ENCODE data around the gene CAPZA1. TPM values are rescaled to one million over a fixed set of nuclear protein-coding genes. Genes with fewer than 3 reads are reported as not detected.
A peak's percentile ranks its signal among the peaks of the same experiment; 100 is the strongest.

The CAPZA1 gene
- total RNA-seq, 4 donors from 2014 or later, result 116 to 181 (median 179) TPM

DNA sequence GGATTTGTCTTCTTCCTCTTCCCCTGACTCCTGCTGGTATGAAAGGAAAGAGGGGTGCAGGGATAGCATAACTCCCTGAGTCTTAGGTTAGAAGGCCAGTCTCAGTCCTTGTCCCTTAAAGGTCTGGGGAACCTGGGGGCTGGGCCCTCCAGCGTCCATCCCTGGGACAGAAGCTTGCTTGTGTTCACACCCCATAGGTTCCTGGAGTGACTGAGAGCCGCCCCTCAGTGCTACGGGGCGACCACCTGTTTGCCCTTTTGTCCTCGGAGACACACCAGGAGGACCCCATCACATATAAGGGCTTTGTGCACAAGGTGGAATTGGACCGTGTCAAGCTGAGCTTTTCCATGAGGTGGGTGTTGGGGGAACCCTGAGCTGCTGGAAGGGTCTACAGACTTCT lies 74.2 kb downstream of the CAPZA1 start:
- TF ChIP-seq, protein P1, sequence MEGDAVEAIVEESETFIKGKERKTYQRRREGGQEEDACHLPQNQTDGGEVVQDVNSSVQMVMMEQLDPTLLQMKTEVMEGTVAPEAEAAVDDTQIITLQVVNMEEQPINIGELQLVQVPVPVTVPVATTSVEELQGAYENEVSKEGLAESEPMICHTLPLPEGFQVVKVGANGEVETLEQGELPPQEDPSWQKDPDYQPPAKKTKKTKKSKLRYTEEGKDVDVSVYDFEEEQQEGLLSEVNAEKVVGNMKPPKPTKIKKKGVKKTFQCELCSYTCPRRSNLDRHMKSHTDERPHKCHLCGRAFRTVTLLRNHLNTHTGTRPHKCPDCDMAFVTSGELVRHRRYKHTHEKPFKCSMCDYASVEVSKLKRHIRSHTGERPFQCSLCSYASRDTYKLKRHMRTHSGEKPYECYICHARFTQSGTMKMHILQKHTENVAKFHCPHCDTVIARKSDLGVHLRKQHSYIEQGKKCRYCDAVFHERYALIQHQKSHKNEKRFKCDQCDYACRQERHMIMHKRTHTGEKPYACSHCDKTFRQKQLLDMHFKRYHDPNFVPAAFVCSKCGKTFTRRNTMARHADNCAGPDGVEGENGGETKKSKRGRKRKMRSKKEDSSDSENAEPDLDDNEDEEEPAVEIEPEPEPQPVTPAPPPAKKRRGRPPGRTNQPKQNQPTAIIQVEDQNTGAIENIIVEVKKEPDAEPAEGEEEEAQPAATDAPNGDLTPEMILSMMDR (IDR thresholded peaks at IDR 0.05), result no peak
- TF ChIP-seq POLR2A (IDR thresholded peaks at IDR 0.05), result no peak
- H3K36me3 ChIP-seq, result peaks cover 0 to 89% (median 0%) of the 10 kb centered on the region in 3 donors
- no peak overlapping the region for H3K4me3 ChIP-seq
- H3K27ac ChIP-seq, result no peak overlapping the region
- H3K27me3 ChIP-seq, result no peaks in the 10 kb centered on the region
- no peaks in the 10 kb centered on the region for H3K9me3 ChIP-seq
- peak in 1 of 3 donors; percentile 18 for DNase-seq
- H3K4me1 ChIP-seq, result peaks cover 0 to 11% (median 0%) of the 10 kb centered on the region in 4 donors

DNA sequence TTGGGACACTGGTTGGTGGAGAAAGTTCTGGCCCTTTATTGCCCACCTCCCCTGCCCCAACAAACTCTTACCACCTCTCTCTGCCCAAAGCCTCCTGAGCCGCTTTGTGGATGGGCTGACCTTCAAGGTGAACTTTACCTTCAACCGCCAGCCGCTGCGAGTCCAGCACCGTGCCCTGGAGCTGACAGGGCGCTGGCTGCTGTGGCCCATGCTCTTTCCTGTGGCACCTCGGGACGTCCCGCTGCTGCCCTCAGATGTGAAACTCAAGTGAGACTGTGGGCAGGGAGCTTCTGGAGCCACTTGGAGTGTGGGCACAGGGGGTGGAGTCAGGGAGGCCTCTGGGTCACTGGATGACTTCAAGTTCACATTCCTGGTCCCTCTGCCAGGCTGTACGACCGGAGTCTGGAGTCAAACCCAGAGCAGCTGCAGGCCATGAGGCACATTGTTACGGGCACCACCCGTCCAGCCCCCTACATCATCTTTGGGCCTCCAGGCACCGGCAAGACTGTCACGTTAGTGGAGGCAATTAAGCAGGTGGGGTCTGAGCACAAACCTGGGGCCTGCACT lies 74.8 kb downstream of the CAPZA1 start:
- DNase-seq, result peak in 1 of 3 donors; percentile 43
- Histone ChIP-seq H3K36me3 (peaks cover 0 to 86% (median 0%) of the 10 kb centered on the region in 3 donors), H3K27me3 (no peaks in the 10 kb centered on the region), H3K4me1 (peaks cover 0 to 17% (median 1%) of the 10 kb centered on the region in 4 donors), H3K9me3 (no peaks in the 10 kb centered on the region), H3K27ac (no peak overlapping the region), H3K4me3 (no peak overlapping the region)
- TF ChIP-seq, protein P1 (IDR thresholded peaks at IDR 0.05), result no peak
- TF ChIP-seq POLR2A (IDR thresholded peaks at IDR 0.05), result no peak

DNA sequence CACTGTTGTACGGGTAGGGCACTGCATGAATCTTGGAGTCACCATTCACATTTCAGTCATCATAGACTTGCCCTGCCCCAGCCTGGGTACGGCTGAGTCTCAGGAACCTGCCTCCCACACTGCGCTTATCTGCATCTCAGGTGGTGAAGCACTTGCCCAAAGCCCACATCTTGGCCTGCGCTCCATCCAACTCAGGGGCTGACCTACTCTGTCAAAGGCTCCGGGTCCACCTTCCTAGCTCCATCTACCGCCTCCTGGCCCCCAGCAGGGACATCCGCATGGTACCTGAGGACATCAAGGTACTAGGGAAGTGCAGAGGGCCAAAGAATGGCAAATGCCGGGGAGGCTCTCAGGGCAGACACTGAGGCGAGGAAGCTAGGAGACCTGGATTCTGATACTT lies 75.6 kb downstream of the CAPZA1 start:
- TF ChIP-seq POLR2A (IDR thresholded peaks at IDR 0.05), result no peak
- TF ChIP-seq, protein P1 (IDR thresholded peaks at IDR 0.05), result no peak
- H3K4me3 ChIP-seq, result no peak overlapping the region
- H3K4me1 ChIP-seq, result peaks cover 4 to 25% (median 6%) of the 10 kb centered on the region in 4 donors
- H3K27me3 ChIP-seq, result no peaks in the 10 kb centered on the region
- peaks cover 0 to 77% (median 0%) of the 10 kb centered on the region in 3 donors for H3K36me3 ChIP-seq
- no peaks in the 10 kb centered on the region for H3K9me3 ChIP-seq
- no peak overlapping the region for H3K27ac ChIP-seq
- DNase-seq, result peak in 1 of 3 donors; percentile 40

DNA sequence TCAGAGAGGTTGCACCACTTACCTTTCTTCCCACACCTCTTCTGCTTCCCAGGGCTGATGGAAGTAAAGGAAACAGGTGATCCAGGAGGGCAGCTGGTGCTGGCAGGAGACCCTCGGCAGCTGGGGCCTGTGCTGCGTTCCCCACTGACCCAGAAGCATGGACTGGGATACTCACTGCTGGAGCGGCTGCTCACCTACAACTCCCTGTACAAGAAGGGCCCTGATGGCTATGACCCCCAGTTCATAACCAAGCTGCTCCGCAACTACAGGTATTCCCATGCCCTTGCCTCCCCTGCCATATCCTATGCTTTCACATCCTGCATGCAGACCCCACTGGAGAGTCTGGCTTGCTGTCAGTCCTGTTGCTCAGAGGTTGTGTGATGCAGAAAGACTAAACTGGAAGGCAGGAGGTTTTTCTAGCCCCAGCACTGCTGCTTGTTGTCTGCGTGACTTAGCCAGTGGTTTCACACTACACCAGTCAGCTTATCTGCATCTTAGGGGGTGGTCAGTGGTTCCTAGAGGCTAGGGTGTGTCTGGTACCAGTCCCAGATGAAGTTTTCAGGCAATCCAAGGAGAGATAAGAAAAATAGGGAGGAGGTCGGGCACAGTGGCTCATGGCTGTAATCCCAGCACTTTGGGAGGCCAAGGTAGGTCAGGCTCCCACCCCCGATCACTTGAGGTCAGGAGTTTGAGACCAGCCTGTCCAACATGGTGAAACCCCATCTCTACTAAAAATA lies 77.1 kb downstream of the CAPZA1 start:
- TF ChIP-seq, protein P1 (IDR thresholded peaks at IDR 0.05), result no peak
- no peak for TF ChIP-seq POLR2A (IDR thresholded peaks at IDR 0.05)
- Histone ChIP-seq H3K4me1 (peaks cover 16 to 40% (median 17%) of the 10 kb centered on the region in 4 donors), H3K27me3 (no peaks in the 10 kb centered on the region), H3K36me3 (peaks cover 0 to 70% (median 0%) of the 10 kb centered on the region in 3 donors), H3K9me3 (no peaks in the 10 kb centered on the region), H3K27ac (no peak overlapping the region), H3K4me3 (no peak overlapping the region)
- DNase-seq, result peak in 1 of 3 donors; percentile 34

DNA sequence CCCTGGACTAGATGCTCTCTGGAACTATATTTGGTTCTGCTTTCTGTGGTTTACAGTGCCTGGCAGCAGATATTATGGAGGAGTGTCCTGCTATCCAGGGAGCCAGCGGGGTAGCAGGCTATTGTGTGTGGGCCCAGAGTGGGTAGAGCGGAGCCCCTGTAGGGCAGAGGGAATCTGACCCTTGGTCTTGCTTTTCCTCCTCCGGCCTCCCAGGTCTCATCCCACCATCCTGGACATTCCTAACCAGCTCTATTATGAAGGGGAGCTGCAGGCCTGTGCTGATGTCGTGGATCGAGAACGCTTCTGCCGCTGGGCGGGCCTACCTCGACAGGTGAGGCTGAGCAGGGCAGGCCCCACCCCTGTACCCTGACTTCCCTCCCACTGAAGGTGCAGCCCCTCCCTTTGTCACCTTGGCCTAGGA lies 78.2 kb downstream of the CAPZA1 start:
- Histone ChIP-seq H3K4me1 (peaks cover 16 to 50% (median 19%) of the 10 kb centered on the region in 4 donors), H3K27ac (peak overlapping the region in 3 of 4 donors; percentile 65 to 100 (median 93)), H3K4me3 (peak overlapping the region in 1 of 4 donors; percentile 11), H3K9me3 (no peaks in the 10 kb centered on the region), H3K36me3 (peaks cover 0 to 70% (median 0%) of the 10 kb centered on the region in 3 donors), H3K27me3 (no peaks in the 10 kb centered on the region)
- peak in 1 of 3 donors; percentile 45 for DNase-seq
- TF ChIP-seq POLR2A (IDR thresholded peaks at IDR 0.05), result no peak
- TF ChIP-seq, protein P1 (IDR thresholded peaks at IDR 0.05), result no peak

All from Peyer's patch (tissue), 4 donors.